HG03342 (cell line): ENCODE measurements around the gene SPP1.
"Not testable (repeated sequence)": the region's sequence is repeated elsewhere in the genome, so short reads cannot be mapped to it uniquely, and the experiment has no call there.

Experiments used
- ATAC-seq: cut with Tn5 transposase; IDR thresholded peaks from one replicate; pipeline ENCODE4 v1.9.1; 2021; ENCODE audit warnings: mild to moderate bottlenecking, moderate library complexity; ENCODE audit not compliant: unreplicated experiment

SPP1 gene

GRCh38 chr4:87975466-87975865 lies at the start of gene SPP1:
SPP1 (plus strand) TSS chr4:87975714; CDS start chr4:87976896, 1,182 bp downstream.
- ATAC-seq: peak; percentile 79

GRCh38 chr4:87926554-87927098 lies 48.9 kb upstream of the SPP1 start:
- ATAC-seq: no peak

GRCh38 chr4:87930629-87931028 lies 44.9 kb upstream of the SPP1 start:
- no peak for ATAC-seq

GRCh38 chr4:87931932-87932331 lies 43.6 kb upstream of the SPP1 start:
- no peak for ATAC-seq

GRCh38 chr4:87932718-87933141 lies 42.8 kb upstream of the SPP1 start:
- ATAC-seq: no peak

- no peak for ATAC-seq
These were observed 42.2 kb upstream of the SPP1 start for GRCh38 chr4:87933337-87933736.

GRCh38 chr4:87934157-87934704 lies 41.3 kb upstream of the SPP1 start:
- no peak for ATAC-seq

GRCh38 chr4:87934973-87935372 lies 40.5 kb upstream of the SPP1 start:
- ATAC-seq: no peak

GRCh38 chr4:87935954-87936353 lies 39.6 kb upstream of the SPP1 start:
- not testable (repeated sequence) for ATAC-seq

GRCh38 chr4:87937523-87937922 lies 38.0 kb upstream of the SPP1 start:
- no peak for ATAC-seq

GRCh38 chr4:87938746-87939145 lies 36.8 kb upstream of the SPP1 start:
- no peak for ATAC-seq

GRCh38 chr4:87939978-87940690 lies 35.4 kb upstream of the SPP1 start:
- ATAC-seq: no peak

- not testable (repeated sequence) for ATAC-seq
These were observed 34.7 kb upstream of the SPP1 start for GRCh38 chr4:87940809-87941208.

GRCh38 chr4:87941537-87942392 lies 33.7 kb upstream of the SPP1 start:
- no peak for ATAC-seq

- no peak for ATAC-seq
These were observed 31.8 kb upstream of the SPP1 start for GRCh38 chr4:87943660-87944149.

GRCh38 chr4:87944967-87945366 lies 30.5 kb upstream of the SPP1 start:
- no peak for ATAC-seq

- no peak for ATAC-seq
These were observed 28.7 kb upstream of the SPP1 start for GRCh38 chr4:87946766-87947165.

GRCh38 chr4:87947381-87948160 lies 27.9 kb upstream of the SPP1 start:
- ATAC-seq: no peak

GRCh38 chr4:87949961-87950360 lies 25.6 kb upstream of the SPP1 start:
- ATAC-seq: no peak

- no peak for ATAC-seq
These were observed 25.0 kb upstream of the SPP1 start for GRCh38 chr4:87950493-87950892.
